ENCODE data around the gene DPYSL5.

DPYSL5 gene

GRCh38 chr2:26849056-26849999 lies 1.4 kb downstream of the DPYSL5 start:
- Mint-ChIP-seq H3K4me3 (peak overlapping the region; percentile 73), H3K27me3 (peaks cover 73% of the 10 kb centered on the region), H3K27ac (ENCODE audit: low read depth) (no peak overlapping the region), H3K36me3 (ENCODE audit: insufficient read depth) (no peaks in the 10 kb centered on the region), H3K9me3 (no peaks in the 10 kb centered on the region), H3K4me1 (peaks cover 19% of the 10 kb centered on the region)
- ATAC-seq (replicated peaks; ENCODE audit: extremely low read depth, poor library complexity, severe bottlenecking), result no peak
- DNase-seq (ENCODE audit: low spot score in 2 of 2), result no peak

- no peak overlapping the region for H3K27ac Mint-ChIP-seq (ENCODE audit: low read depth)
- no peak for DNase-seq (ENCODE audit: low spot score in 2 of 2)
- no peaks in the 10 kb centered on the region for H3K9me3 Mint-ChIP-seq
- no peak overlapping the region for H3K4me3 Mint-ChIP-seq
- H3K36me3 Mint-ChIP-seq (ENCODE audit: insufficient read depth), result no peaks in the 10 kb centered on the region
- peaks cover 19% of the 10 kb centered on the region for H3K4me1 Mint-ChIP-seq
- peaks cover 66% of the 10 kb centered on the region for H3K27me3 Mint-ChIP-seq
- no peak for ATAC-seq (replicated peaks; ENCODE audit: extremely low read depth, poor library complexity, severe bottlenecking)
Observed at GRCh38 chr2:26850000-26850431, 2.1 kb downstream of the DPYSL5 start.

DNA sequence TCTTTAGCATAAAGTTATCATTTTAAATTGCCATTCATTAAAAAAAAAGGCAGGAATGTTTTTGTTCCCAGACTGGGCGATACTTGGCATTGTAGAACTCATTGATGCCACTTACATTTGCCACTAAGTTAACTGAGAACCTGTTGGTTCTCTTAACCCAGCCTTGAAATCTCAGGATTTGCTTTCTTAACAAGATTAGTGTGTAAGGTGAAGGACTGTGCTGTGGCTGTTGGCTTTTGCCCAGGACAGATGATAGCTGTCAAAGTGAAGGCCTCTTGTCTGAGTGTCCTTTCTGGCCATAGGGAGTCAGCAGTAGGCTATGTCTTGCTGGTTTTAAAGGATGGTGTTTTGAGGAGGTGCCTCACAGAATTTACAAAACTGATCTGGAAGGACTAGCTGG lies 2.6 kb downstream of the DPYSL5 start:
- Mint-ChIP-seq H3K27me3 (peaks cover 66% of the 10 kb centered on the region), H3K9me3 (no peaks in the 10 kb centered on the region), H3K27ac (ENCODE audit: low read depth) (no peak overlapping the region), H3K4me3 (no peak overlapping the region), H3K4me1 (peaks cover 19% of the 10 kb centered on the region), H3K36me3 (ENCODE audit: insufficient read depth) (no peaks in the 10 kb centered on the region)
- no peak for DNase-seq (ENCODE audit: low spot score in 2 of 2)
- no peak for ATAC-seq (replicated peaks; ENCODE audit: extremely low read depth, poor library complexity, severe bottlenecking)

GRCh38 chr2:26852405-26853306 lies 4.7 kb downstream of the DPYSL5 start:
- Mint-ChIP-seq H3K9me3 (no peaks in the 10 kb centered on the region), H3K4me3 (no peak overlapping the region), H3K27ac (ENCODE audit: low read depth) (no peak overlapping the region), H3K27me3 (peaks cover 64% of the 10 kb centered on the region), H3K4me1 (peaks cover 6% of the 10 kb centered on the region), H3K36me3 (ENCODE audit: insufficient read depth) (no peaks in the 10 kb centered on the region)
- no peak for DNase-seq (ENCODE audit: low spot score in 2 of 2)
- ATAC-seq (replicated peaks; ENCODE audit: extremely low read depth, poor library complexity, severe bottlenecking), result no peak

GRCh38 chr2:26853751-26854150 lies 5.8 kb downstream of the DPYSL5 start:
- Mint-ChIP-seq H3K27me3 (peaks cover 66% of the 10 kb centered on the region), H3K4me3 (no peak overlapping the region), H3K36me3 (ENCODE audit: insufficient read depth) (peaks cover 2% of the 10 kb centered on the region), H3K27ac (ENCODE audit: low read depth) (no peak overlapping the region), H3K9me3 (no peaks in the 10 kb centered on the region), H3K4me1 (peaks cover 4% of the 10 kb centered on the region)
- no peak for DNase-seq (ENCODE audit: low spot score in 2 of 2)
- ATAC-seq (replicated peaks; ENCODE audit: extremely low read depth, poor library complexity, severe bottlenecking), result no peak

GRCh38 chr2:26854283-26854827 lies 6.4 kb downstream of the DPYSL5 start:
- Mint-ChIP-seq H3K27ac (ENCODE audit: low read depth) (no peak overlapping the region), H3K9me3 (no peaks in the 10 kb centered on the region), H3K4me3 (no peak overlapping the region), H3K27me3 (peaks cover 63% of the 10 kb centered on the region), H3K36me3 (ENCODE audit: insufficient read depth) (peaks cover 2% of the 10 kb centered on the region), H3K4me1 (no peaks in the 10 kb centered on the region)
- DNase-seq (ENCODE audit: low spot score in 2 of 2), result no peak
- no peak for ATAC-seq (replicated peaks; ENCODE audit: extremely low read depth, poor library complexity, severe bottlenecking)

DNA sequence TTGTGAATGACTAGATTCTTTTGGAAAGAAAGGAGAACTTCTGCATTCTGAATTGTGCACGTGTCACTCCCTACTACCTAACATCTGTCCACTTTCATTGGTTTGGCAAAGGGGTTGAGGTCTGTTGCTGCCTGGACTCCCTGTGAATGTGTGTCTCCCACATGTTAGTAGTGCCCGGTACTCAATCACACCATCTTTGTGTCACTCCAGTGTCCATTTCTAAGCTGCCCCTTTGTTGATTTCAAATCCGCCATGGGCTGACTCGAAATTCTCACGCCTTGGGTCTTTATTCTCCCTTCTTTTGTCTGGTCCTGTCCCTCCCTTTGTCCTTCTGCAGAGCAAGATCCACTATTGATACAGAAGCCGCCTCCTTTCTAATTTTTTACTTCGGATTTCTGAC lies 7.5 kb downstream of the DPYSL5 start:
- peaks cover 2% of the 10 kb centered on the region for H3K36me3 Mint-ChIP-seq (ENCODE audit: insufficient read depth)
- DNase-seq (ENCODE audit: low spot score in 2 of 2) (no peak), ATAC-seq (replicated peaks; ENCODE audit: extremely low read depth, poor library complexity, severe bottlenecking) (no peak)
- H3K4me3 Mint-ChIP-seq, result no peak overlapping the region
- H3K27me3 Mint-ChIP-seq, result peaks cover 67% of the 10 kb centered on the region
- H3K27ac Mint-ChIP-seq (ENCODE audit: low read depth), result no peak overlapping the region
- H3K9me3 Mint-ChIP-seq, result no peaks in the 10 kb centered on the region
- no peaks in the 10 kb centered on the region for H3K4me1 Mint-ChIP-seq

GRCh38 chr2:26859622-26860021 lies 11.7 kb downstream of the DPYSL5 start:
- Mint-ChIP-seq H3K4me1 (no peaks in the 10 kb centered on the region), H3K9me3 (no peaks in the 10 kb centered on the region), H3K36me3 (ENCODE audit: insufficient read depth) (peaks cover 4% of the 10 kb centered on the region), H3K4me3 (no peak overlapping the region), H3K27ac (ENCODE audit: low read depth) (no peak overlapping the region), H3K27me3 (peaks cover 63% of the 10 kb centered on the region)
- no peak for ATAC-seq (replicated peaks; ENCODE audit: extremely low read depth, poor library complexity, severe bottlenecking)
- no peak for DNase-seq (ENCODE audit: low spot score in 2 of 2)

DNA sequence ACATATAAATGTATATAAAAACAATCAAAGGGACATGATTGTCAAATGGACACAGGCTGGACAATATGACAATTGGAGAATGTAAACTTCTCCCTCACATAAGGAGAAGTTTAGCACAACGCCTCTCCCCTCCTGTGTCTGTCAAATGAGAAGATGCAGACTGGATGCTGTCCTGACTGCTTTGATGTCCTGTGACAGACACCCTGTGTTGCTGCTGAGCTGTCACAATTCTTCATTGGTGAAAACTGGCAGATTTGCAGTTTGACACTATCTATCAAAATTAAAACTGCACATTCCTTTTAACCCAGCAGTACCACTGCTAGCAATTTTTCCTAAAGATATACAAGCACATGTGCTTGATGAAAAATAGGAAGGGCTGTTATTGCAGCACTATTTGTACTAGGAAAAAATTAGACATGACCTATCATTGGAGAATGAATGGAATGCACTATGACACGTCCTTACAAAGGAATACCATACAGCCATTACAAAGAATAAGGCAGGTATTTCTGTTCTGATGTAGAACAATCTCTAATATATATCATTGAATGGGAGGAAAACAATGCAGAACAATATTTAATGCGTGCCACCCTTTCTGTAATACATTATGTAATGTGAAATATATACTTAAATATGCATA lies 12.4 kb downstream of the DPYSL5 start:
- H3K4me1 Mint-ChIP-seq, result no peaks in the 10 kb centered on the region
- ATAC-seq (replicated peaks; ENCODE audit: extremely low read depth, poor library complexity, severe bottlenecking), result no peak
- H3K4me3 Mint-ChIP-seq, result no peak overlapping the region
- peaks cover 68% of the 10 kb centered on the region for H3K27me3 Mint-ChIP-seq
- H3K27ac Mint-ChIP-seq (ENCODE audit: low read depth), result no peak overlapping the region
- no peak for DNase-seq (ENCODE audit: low spot score in 2 of 2)
- no peaks in the 10 kb centered on the region for H3K9me3 Mint-ChIP-seq
- peaks cover 4% of the 10 kb centered on the region for H3K36me3 Mint-ChIP-seq (ENCODE audit: insufficient read depth)

- ATAC-seq (replicated peaks; ENCODE audit: extremely low read depth, poor library complexity, severe bottlenecking) (no peak), DNase-seq (ENCODE audit: low spot score in 2 of 2) (no peak)
- Mint-ChIP-seq H3K9me3 (no peaks in the 10 kb centered on the region), H3K27ac (ENCODE audit: low read depth) (no peak overlapping the region), H3K4me1 (no peaks in the 10 kb centered on the region), H3K27me3 (peaks cover 55% of the 10 kb centered on the region), H3K36me3 (ENCODE audit: insufficient read depth) (peaks cover 4% of the 10 kb centered on the region), H3K4me3 (no peak overlapping the region)
Observed at GRCh38 chr2:26861610-26862224, 13.8 kb downstream of the DPYSL5 start.

GRCh38 chr2:26864226-26864625 lies 16.3 kb downstream of the DPYSL5 start:
- peaks cover 66% of the 10 kb centered on the region for H3K27me3 Mint-ChIP-seq
- no peak for ATAC-seq (replicated peaks; ENCODE audit: extremely low read depth, poor library complexity, severe bottlenecking)

GRCh38 chr2:26864646-26865045 lies 16.7 kb downstream of the DPYSL5 start:
- no peaks in the 10 kb centered on the region for H3K4me1 Mint-ChIP-seq
- H3K27ac Mint-ChIP-seq (ENCODE audit: low read depth), result no peak overlapping the region
- ATAC-seq (replicated peaks; ENCODE audit: extremely low read depth, poor library complexity, severe bottlenecking), result no peak
- DNase-seq (ENCODE audit: low spot score in 2 of 2), result no peak
- peaks cover 66% of the 10 kb centered on the region for H3K27me3 Mint-ChIP-seq
- H3K9me3 Mint-ChIP-seq, result no peaks in the 10 kb centered on the region
- H3K36me3 Mint-ChIP-seq (ENCODE audit: insufficient read depth), result peaks cover 2% of the 10 kb centered on the region
- no peak overlapping the region for H3K4me3 Mint-ChIP-seq

More at GRCh38 chr2:26864226-26864625, 16.3 kb downstream of the DPYSL5 start:
- H3K9me3 Mint-ChIP-seq, result no peaks in the 10 kb centered on the region
- no peak overlapping the region for H3K4me3 Mint-ChIP-seq
- no peak for DNase-seq (ENCODE audit: low spot score in 2 of 2)
- peaks cover 2% of the 10 kb centered on the region for H3K36me3 Mint-ChIP-seq (ENCODE audit: insufficient read depth)
- H3K27ac Mint-ChIP-seq (ENCODE audit: low read depth), result no peak overlapping the region
- no peaks in the 10 kb centered on the region for H3K4me1 Mint-ChIP-seq
